CD14-positive monocyte (primary cell): ENCODE data around the gene CASTOR1. TPM values are rescaled to one million over a fixed set of nuclear protein-coding genes. Genes with fewer than 3 reads are reported as not detected.

Experiments used
- DNase-seq, 3 donors: peaks; one replicate each; pipeline ENCODE4 v3.0.0-alpha.2; 2011 to 2022
- H2AFZ ChIP-seq: 2 replicates; pipeline ENCODE4 v1.6.0; 2012; ENCODE audit warnings: mild to moderate bottlenecking, low read depth, low read length, inconsistent platforms; ENCODE audit not compliant: insufficient read depth, poor library complexity, severe bottlenecking
- H3K27ac ChIP-seq, 2 donors: 1 replicate in 1 of 2; 2 replicates in 1 of 2; pipeline ENCODE4 v1.5.1; 2012 to 2013; ENCODE audit warnings: low read length in 2 of 2, control low read depth in 1 of 2, inconsistent platforms in 1 of 2, low read depth in 1 of 2, mild to moderate bottlenecking in 1 of 2
- H3K27me3 ChIP-seq, 2 donors: one replicate each; pipeline versions ENCODE4 v1.6.0 to v1.6.1; 2011 to 2013; ENCODE audit warnings: low read length in 2 of 2; ENCODE audit not compliant: control insufficient read depth in 2 of 2, insufficient read depth in 2 of 2
- H3K36me3 ChIP-seq, 2 donors: replicated peaks in 1 of 2; 1 replicate in 1 of 2; 2 replicates in 1 of 2; pipeline versions ENCODE4 v1.5.1 to v1.6.1; 2012 to 2013; ENCODE audit warnings: low read length in 2 of 2, control low read depth in 1 of 2, inconsistent platforms in 1 of 2, mild to moderate bottlenecking in 1 of 2; ENCODE audit not compliant: insufficient read depth in 2 of 2, control insufficient read depth in 1 of 2
- H3K4me1 ChIP-seq, 2 donors: 1 replicate in 1 of 2; 2 replicates in 1 of 2; pipeline versions ENCODE4 v1.5.1 to v1.6.1; 2012 to 2013; ENCODE audit warnings: low read length in 2 of 2, control low read depth in 1 of 2, inconsistent platforms in 1 of 2, mild to moderate bottlenecking in 1 of 2, moderate library complexity in 1 of 2; ENCODE audit not compliant: insufficient read depth in 2 of 2, control insufficient read depth in 1 of 2
- H3K4me2 ChIP-seq: replicated peaks from 2 replicates; pipeline ENCODE3; 2012; ENCODE audit warnings: low read length, moderate library complexity, mild to moderate bottlenecking; ENCODE audit not compliant: poor library complexity, severe bottlenecking; ENCODE audit errors: extremely low read depth
- H3K4me3 ChIP-seq, 3 experiments: fragments of 200-600 bp in 1 of 3; sonication (generic) in 1 of 3; replicated peaks in 1 of 3; 1 replicate in 2 of 3; 2 replicates in 1 of 3; pipeline ENCODE4 v1.5.1; 2011 to 2013; ENCODE audit warnings: low read length in 3 of 3, mild to moderate bottlenecking in 3 of 3, control low read depth in 2 of 3, low read depth in 2 of 3, inconsistent platforms in 1 of 3, moderate library complexity in 1 of 3
- H3K79me2 ChIP-seq: 2 replicates; pipeline ENCODE4 v1.6.0; 2012; ENCODE audit warnings: mild to moderate bottlenecking, control low read depth, inconsistent platforms, low read length, moderate library complexity; ENCODE audit not compliant: insufficient read depth
- H3K9ac ChIP-seq: 2 replicates; pipeline ENCODE4 v1.6.0; 2017; ENCODE audit warnings: low read length, mild to moderate bottlenecking; ENCODE audit not compliant: insufficient read depth, poor library complexity, severe bottlenecking
- H3K9me3 ChIP-seq, 2 donors: replicated peaks in 1 of 2; 1 replicate in 1 of 2; 2 replicates in 1 of 2; pipeline versions ENCODE4 v1.5.1 to v1.6.1; 2012 to 2013; ENCODE audit warnings: low read length in 2 of 2, control low read depth in 1 of 2; ENCODE audit not compliant: control insufficient read depth in 1 of 2, insufficient read depth in 1 of 2
- H4K20me1 ChIP-seq: 2 replicates; pipeline ENCODE4 v1.6.0; 2012; ENCODE audit warnings: mild to moderate bottlenecking, low read length, control low read depth, moderate library complexity; ENCODE audit not compliant: insufficient read depth
- H3K27ac Mint-ChIP-seq, 7 donors: one replicate each; pipeline ENCODE4 v1.8.0; 2020; ENCODE audit warnings: mild to moderate bottlenecking in 7 of 7, mixed read lengths in 7 of 7, moderate library complexity in 6 of 7, inconsistent platforms in 2 of 7
- H3K27me3 Mint-ChIP-seq, 3 donors: one replicate each; pipeline ENCODE4 v1.8.0; 2021 to 2022; ENCODE audit warnings: low read depth in 3 of 3, mild to moderate bottlenecking in 3 of 3, mixed read lengths in 3 of 3, moderate library complexity in 3 of 3, inconsistent platforms in 1 of 3
- H3K36me3 Mint-ChIP-seq, 2 donors: one replicate each; pipeline ENCODE4 v1.8.0; 2020; ENCODE audit warnings: mixed read lengths in 2 of 2, inconsistent platforms in 1 of 2, mild to moderate bottlenecking in 1 of 2
- H3K4me1 Mint-ChIP-seq: one replicate; pipeline ENCODE4 v1.8.0; 2020; ENCODE audit warnings: mild to moderate bottlenecking, mixed read lengths
- H3K4me3 Mint-ChIP-seq, 2 donors: one replicate each; pipeline ENCODE4 v1.8.0; 2020; ENCODE audit warnings: mild to moderate bottlenecking in 2 of 2, mixed read lengths in 2 of 2, moderate library complexity in 1 of 2
- H3K9me3 Mint-ChIP-seq, 7 donors: one replicate each; pipeline ENCODE4 v1.8.0; 2020 to 2022; ENCODE audit warnings: mixed read lengths in 7 of 7, mild to moderate bottlenecking in 6 of 7, moderate library complexity in 6 of 7, inconsistent platforms in 2 of 7
- WGBS: methylation state at CpG from one replicate; pipeline ENCODE4 v1.1.5; 2013; ENCODE audit warnings: missing lambda C conversion rate; ENCODE audit not compliant: insufficient coverage; 5-methylcytosine and 5-hydroxymethylcytosine counted together
- intact Hi-C, 2 donors: fragments of 100-400 bp; cut with micrococcal nuclease; formaldehyde crosslinking; loops; one replicate each; pipeline versions ENCODE4 v1.15.0 to v1.15.1; 2023
- polyA plus RNA-seq, 3 donors: library from polyadenylated mRNA; depleted of rRNA in 1 of 3; unstranded in 2 of 3; stranded (reverse) in 1 of 3; fragments of 300-500 nt in 2 of 3; fragments of >200 nt in 1 of 3; fragmentation: Illumina TruSeq in 2 of 3; gene quantifications; 1 replicate in 2 of 3; 2 replicates in 1 of 3; pipeline ENCODE4 v1.2.3, GENCODE V29; 2012 to 2021
- TF ChIP-seq, protein P1 (sequence below): fragments of 200-600 bp; IDR thresholded peaks from one replicate; pipeline ENCODE4 v1.8.0; 2022; ENCODE audit warnings: antibody characterized with exemption, mild to moderate bottlenecking

The CASTOR1 gene
- polyA plus RNA-seq, 3 donors, result 6.4 to 15.5 (median 6.5) TPM

DNA sequence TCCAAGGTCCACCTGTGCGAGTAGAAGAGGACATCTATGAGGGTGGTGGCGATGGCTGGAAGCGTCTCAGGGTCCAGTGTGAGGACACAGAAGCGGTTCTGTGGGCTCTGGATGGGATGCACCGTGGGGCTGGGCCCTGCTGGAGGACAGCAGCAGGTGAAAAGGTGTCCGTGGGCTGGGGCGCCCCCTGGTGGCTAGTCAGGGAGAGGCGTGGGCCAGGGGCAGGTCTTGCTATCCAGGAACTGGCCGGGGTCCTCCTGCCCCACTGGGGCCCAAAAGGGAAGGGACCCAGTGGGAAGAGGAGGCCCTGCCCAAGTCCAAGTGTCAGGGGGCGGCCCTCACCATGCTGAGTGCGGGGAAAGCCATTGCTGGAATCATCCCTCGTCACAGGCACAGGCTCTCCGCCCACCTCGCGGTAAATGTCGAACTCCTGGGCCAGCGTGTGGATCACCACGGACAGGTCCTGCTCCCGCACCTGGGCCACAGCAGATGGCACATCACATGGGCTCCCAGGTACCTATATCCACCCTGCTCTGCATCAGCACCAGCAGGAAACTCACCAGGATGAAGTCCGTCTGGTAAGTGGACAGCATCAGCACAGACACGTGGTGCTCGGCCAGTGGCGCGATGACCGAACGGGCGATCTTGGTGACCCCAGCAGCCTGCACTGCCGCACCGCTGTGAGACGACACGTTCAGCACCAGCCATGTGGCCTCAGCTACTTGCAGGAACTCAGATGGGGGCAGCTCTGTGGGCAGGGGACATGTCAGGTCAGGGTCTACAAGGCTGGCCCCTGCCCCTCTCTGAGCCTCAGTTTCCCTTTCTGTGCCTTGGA is 2.3 kb downstream of the CASTOR1 start:
- Histone ChIP-seq H3K9ac (no peak overlapping the region), H2AFZ (no peak overlapping the region), H3K4me1 (peaks cover 42 to 67% of the 10 kb centered on the region in 2 donors), H3K27me3 (no peaks in the 10 kb centered on the region), H3K4me2 (no peak overlapping the region), H3K9me3 (no peaks in the 10 kb centered on the region), H3K36me3 (peaks cover under 1 to 11% of the 10 kb centered on the region in 2 donors), H3K27ac (no peak overlapping the region), H3K4me3 (no peak overlapping the region), H3K79me2 (no peaks in the 10 kb centered on the region), H4K20me1 (no peaks in the 10 kb centered on the region)
- H3K27ac Mint-ChIP-seq, result peak overlapping the region in 6 of 7 donors; percentile 37 to 89 (median 72)
- H3K9me3 Mint-ChIP-seq, result peaks cover 0 to 4% (median 0%) of the 10 kb centered on the region in 7 donors
- peaks cover 0 to 4% (median 2%) of the 10 kb centered on the region in 3 donors for H3K27me3 Mint-ChIP-seq
- TF ChIP-seq, protein P1, sequence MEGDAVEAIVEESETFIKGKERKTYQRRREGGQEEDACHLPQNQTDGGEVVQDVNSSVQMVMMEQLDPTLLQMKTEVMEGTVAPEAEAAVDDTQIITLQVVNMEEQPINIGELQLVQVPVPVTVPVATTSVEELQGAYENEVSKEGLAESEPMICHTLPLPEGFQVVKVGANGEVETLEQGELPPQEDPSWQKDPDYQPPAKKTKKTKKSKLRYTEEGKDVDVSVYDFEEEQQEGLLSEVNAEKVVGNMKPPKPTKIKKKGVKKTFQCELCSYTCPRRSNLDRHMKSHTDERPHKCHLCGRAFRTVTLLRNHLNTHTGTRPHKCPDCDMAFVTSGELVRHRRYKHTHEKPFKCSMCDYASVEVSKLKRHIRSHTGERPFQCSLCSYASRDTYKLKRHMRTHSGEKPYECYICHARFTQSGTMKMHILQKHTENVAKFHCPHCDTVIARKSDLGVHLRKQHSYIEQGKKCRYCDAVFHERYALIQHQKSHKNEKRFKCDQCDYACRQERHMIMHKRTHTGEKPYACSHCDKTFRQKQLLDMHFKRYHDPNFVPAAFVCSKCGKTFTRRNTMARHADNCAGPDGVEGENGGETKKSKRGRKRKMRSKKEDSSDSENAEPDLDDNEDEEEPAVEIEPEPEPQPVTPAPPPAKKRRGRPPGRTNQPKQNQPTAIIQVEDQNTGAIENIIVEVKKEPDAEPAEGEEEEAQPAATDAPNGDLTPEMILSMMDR, result peak; percentile 97
- intact Hi-C loops, result loop anchor here (1.0 to 10.0 kb wide), 8 partner anchors 11 to 182 kb away; partner anchors contain the start of genes RNF215 (in 1 of the 2) and TBC1D10A (in 1 of the 2)
- 51% methylated on average over 31 of the region's 31 CpGs for WGBS
- peaks cover 13% of the 10 kb centered on the region in 2 donors for H3K36me3 Mint-ChIP-seq
- H3K4me3 Mint-ChIP-seq, result no peak overlapping the region
- peak; percentile 79 to 87 (median 86) for DNase-seq
- H3K4me1 Mint-ChIP-seq, result peaks cover 54% of the 10 kb centered on the region

GRCh38 chr22:30286331-30286730 is 3.0 kb downstream of the CASTOR1 start:
- 92% methylated on average over 5 of the region's 5 CpGs for WGBS
- H3K4me1 Mint-ChIP-seq, result peaks cover 59% of the 10 kb centered on the region
- peaks cover 6 to 9% of the 10 kb centered on the region in 2 donors for H3K36me3 Mint-ChIP-seq

More at GRCh38 chr22:30286331-30286730, 3.0 kb downstream of the CASTOR1 start:
- Mint-ChIP-seq H3K27ac (peak overlapping the region in 5 of 7 donors; percentile 69 to 81 (median 71)), H3K27me3 (peaks cover 0 to 4% (median 2%) of the 10 kb centered on the region in 3 donors), H3K9me3 (peaks cover 0 to 4% (median 0%) of the 10 kb centered on the region in 7 donors), H3K4me3 (no peak overlapping the region)
- no peaks in the 10 kb centered on the region for H4K20me1 ChIP-seq
- TF ChIP-seq, protein P1, result no peak
- H3K4me1 ChIP-seq, result peaks cover 49 to 73% of the 10 kb centered on the region in 2 donors
- intact Hi-C loops, result loop anchor here (2.0 to 10.0 kb wide), 6 partner anchors 14 to 182 kb away; partner anchors contain the start of genes RNF215 (in 1 of the 2) and TBC1D10A (in 1 of the 2)
- no peak overlapping the region for H3K27ac ChIP-seq
- H3K9me3 ChIP-seq, result no peaks in the 10 kb centered on the region
- no peaks in the 10 kb centered on the region for H3K79me2 ChIP-seq
- no peak for DNase-seq
- H2AFZ ChIP-seq, result no peak overlapping the region
- peaks cover 0 to 4% of the 10 kb centered on the region in 2 donors for H3K36me3 ChIP-seq
- H3K27me3 ChIP-seq, result no peaks in the 10 kb centered on the region
- H3K4me2 ChIP-seq, result no peak overlapping the region
- no peak overlapping the region for H3K9ac ChIP-seq
- no peak overlapping the region for H3K4me3 ChIP-seq
